GM12878 (cell line): ENCODE measurements around the gene LIPK. TPM values are rescaled to one million over a fixed set of nuclear protein-coding genes. Genes with fewer than 3 reads are reported as not detected.

Experiments used
- ATAC-seq: fragments of 200-7000 bp; cut with Tn5 transposase; 3 replicates; pipeline ENCODE4 v1.9.1; 2020; ENCODE audit warnings: mild to moderate bottlenecking, moderate library complexity
- BruUV-seq: library from RNA; stranded (reverse); fragments of 400-500 nt; replicated peaks from 2 replicates; lab custom pipeline; 2021; lab: Mats Ljungman, UMichigan
- CTCF ChIA-PET: fragments of 300-600 bp; sonication (Branson Sonifier 250); formaldehyde crosslinking; extraction: SDS; loops from one replicate; lab custom pipeline; 2021; ENCODE audit warnings: inconsistent platforms; lab: Yijun Ruan, JAX
- POLR2A ChIA-PET: fragments of 350-600 bp; formaldehyde crosslinking; extraction: SDS; loops from one replicate; lab custom pipeline; 2021; ENCODE audit warnings: inconsistent platforms; lab: Charles Lee
- RAD21 ChIA-PET: fragments of 300-600 bp; sonication (Branson Sonifier 250); formaldehyde crosslinking; loops from one replicate; lab custom pipeline; 2023; ENCODE audit warnings: antibody characterized with exemption; ENCODE audit not compliant: unreplicated experiment; lab: Charles Lee
- SMC1A ChIA-PET: fragments of 300-600 bp; sonication (Branson Sonifier 250); formaldehyde crosslinking; loops from one replicate; lab custom pipeline; 2023; ENCODE audit not compliant: unreplicated experiment, uncharacterized antibody; lab: Charles Lee
- DNase-seq: peaks from one replicate; pipeline ENCODE4 v3.0.0-alpha.2; 2011; ENCODE audit warnings: low read depth, low spot score
- FAIRE-seq: peaks from 3 replicates; lab custom pipeline; 2011; peaks lifted over from hg19 to GRCh38; lab: Jason Lieb, UNC
- H2AFZ ChIP-seq: 2 replicates; pipeline ENCODE4 v1.6.0; 2011; ENCODE audit warnings: low read depth, low read length, control low read depth; ENCODE audit not compliant: control insufficient read depth
- H3K27ac ChIP-seq: 2 replicates; pipeline ENCODE4 v1.5.1; 2011; ENCODE audit warnings: control low read depth; ENCODE audit not compliant: control insufficient read depth, insufficient read depth
- H3K27me3 ChIP-seq, 2 experiments: replicated peaks in 1 of 2; 2 replicates each; pipeline versions ENCODE4 v1.6.0 to v1.6.1; 2011; ENCODE audit warnings: low read length in 1 of 2; ENCODE audit not compliant: control insufficient read depth in 2 of 2, insufficient read depth in 2 of 2
- H3K36me3 ChIP-seq, 2 experiments: 2 replicates each; pipeline ENCODE4 v1.5.1; 2011; ENCODE audit warnings: low read length in 1 of 2; ENCODE audit not compliant: control insufficient read depth in 2 of 2, insufficient read depth in 2 of 2
- H3K4me1 ChIP-seq: 2 replicates; pipeline ENCODE4 v1.6.1; 2011; ENCODE audit warnings: mild to moderate bottlenecking, low read length, moderate library complexity, mixed read lengths; ENCODE audit not compliant: control insufficient read depth, insufficient read depth
- H3K4me2 ChIP-seq: 2 replicates; pipeline ENCODE4 v1.6.0; 2011; ENCODE audit warnings: control low read depth; ENCODE audit not compliant: control insufficient read depth, insufficient read depth
- H3K4me3 ChIP-seq: fragments of 200-600 bp; sonication (generic); 2 replicates; pipeline ENCODE4 v1.5.1; 2016
- H3K79me2 ChIP-seq: 2 replicates; pipeline ENCODE4 v1.6.0; 2011; ENCODE audit warnings: low read length; ENCODE audit not compliant: control insufficient read depth, insufficient read depth
- H3K9ac ChIP-seq: 2 replicates; pipeline ENCODE4 v1.8.0; 2011; ENCODE audit warnings: low read length, control low read depth, mixed read lengths; ENCODE audit not compliant: control insufficient read depth, insufficient read depth
- H3K9me3 ChIP-seq: replicated peaks from 3 replicates; pipeline ENCODE4 v1.5.1; 2011; ENCODE audit warnings: mild to moderate bottlenecking, low read length; ENCODE audit not compliant: control insufficient read depth, insufficient read depth
- H4K20me1 ChIP-seq: 2 replicates; pipeline ENCODE4 v1.6.0; 2011; ENCODE audit not compliant: control insufficient read depth, insufficient read depth
- ATF7 ChIP-seq: fragments of 450-650 bp; IDR thresholded peaks from 2 replicates; pipeline ENCODE4 v1.6.1; 2016; ENCODE audit warnings: low read depth, mild to moderate bottlenecking
- FOS ChIP-seq: IDR thresholded peaks from 3 replicates; pipeline ENCODE4 v1.6.1; 2011; ENCODE audit warnings: borderline replicate concordance; ENCODE audit not compliant: insufficient read length; ENCODE audit errors: extremely low read depth
- FOXM1 ChIP-seq: IDR thresholded peaks from 2 replicates; pipeline ENCODE4 v1.6.1; 2012; ENCODE audit warnings: low read depth, mild to moderate bottlenecking, inconsistent platforms, low read length, moderate library complexity
- JUNB ChIP-seq: IDR thresholded peaks from 2 replicates; pipeline ENCODE4 v1.6.1; 2016; ENCODE audit warnings: antibody characterized with exemption, mild to moderate bottlenecking
- MTA3 ChIP-seq: IDR thresholded peaks from 2 replicates; pipeline ENCODE4 v1.6.1; 2012; ENCODE audit warnings: low read length, inconsistent platforms, borderline replicate concordance
- MYB ChIP-seq: fragments of 150-350 bp; IDR thresholded peaks from 2 replicates; pipeline ENCODE4 v1.6.1; 2014; ENCODE audit warnings: mild to moderate bottlenecking, low read depth, low read length, borderline replicate concordance
- MYC ChIP-seq: IDR thresholded peaks from 2 replicates; pipeline ENCODE4 v1.6.1; 2011; ENCODE audit warnings: mild to moderate bottlenecking, low read length, moderate library complexity, inconsistent platforms; ENCODE audit not compliant: insufficient read depth, insufficient replicate concordance, insufficient read length, severe bottlenecking
- PAX8 ChIP-seq: fragments of 450-650 bp; IDR thresholded peaks from 2 replicates; pipeline ENCODE4 v1.6.1; 2017; ENCODE audit warnings: mild to moderate bottlenecking, moderate library complexity
- POLR2AphosphoS2 ChIP-seq: IDR thresholded peaks from 2 replicates; pipeline ENCODE4 v1.6.1; 2011; ENCODE audit warnings: low read depth, mild to moderate bottlenecking, low read length, improper control_type of control experiment, moderate library complexity
- SRF ChIP-seq, 2 experiments: IDR thresholded peaks; 2 replicates each; pipeline ENCODE4 v1.6.1; 2011; ENCODE audit warnings: low read depth in 2 of 2, low read length in 2 of 2, mild to moderate bottlenecking in 1 of 2, moderate library complexity in 1 of 2
- TCF12 ChIP-seq: IDR thresholded peaks from 2 replicates; pipeline ENCODE4 v1.6.1; 2011; ENCODE audit warnings: low read depth, mild to moderate bottlenecking, low read length
- ZNF24 ChIP-seq: fragments of 450-650 bp; IDR thresholded peaks from 2 replicates; pipeline ENCODE4 v1.6.1; 2017; ENCODE audit warnings: antibody characterized with exemption, mild to moderate bottlenecking
- WGBS: methylation state at CpG from one replicate; pipeline ENCODE4 v1.1.6; 2016; ENCODE audit warnings: low lambda C conversion rate; ENCODE audit not compliant: insufficient replicate concordance, insufficient coverage; ENCODE audit errors: missing lambda C conversion rate; 5-methylcytosine and 5-hydroxymethylcytosine counted together
- in situ Hi-C: fragments of 300-500 bp; cut with MboI; formaldehyde crosslinking; loops from 9 replicates; pipeline ENCODE4 v1.14.3; 2018; ENCODE audit warnings: mixed read lengths
- intact Hi-C: fragments of 100-400 bp; cut with micrococcal nuclease; formaldehyde crosslinking; loops from one replicate; pipeline ENCODE4 v1.14.2; 2022; ENCODE audit not compliant: unreplicated experiment
- polyA plus RNA-seq, 11 experiments: library from polyadenylated mRNA; depleted of rRNA in 4 of 11; unstranded in 6 of 11; stranded (reverse) in 5 of 11; fragments of >200 nt; fragmentation: Nextera tagmentation in 4 of 11; fragmentation: Illumina TruSeq in 1 of 11; extraction: Ambion mirVana in 4 of 11; extraction: Trizol in 1 of 11; gene quantifications; 1 replicate in 1 of 11; 2 replicates in 10 of 11; pipeline versions ENCODE4 v1.2.1 to v1.2.3, GENCODE V29; 2011 to 2016; ENCODE audit warnings: inconsistent platforms in 2 of 11, missing spikeins in 2 of 11, low read depth in 1 of 11
- total RNA-seq, 4 experiments: library from RNA; depleted of rRNA in 3 of 4; stranded (reverse); fragments of >200 nt in 3 of 4; fragmentation: Illumina TruSeq in 1 of 4; extraction: Trizol in 1 of 4; gene quantifications; 2 replicates each; pipeline versions ENCODE4 v1.2.1 to v1.2.3, GENCODE V29; 2013 to 2021
- TF ChIP-seq, protein P1 (sequence below): fragments of 450-650 bp; formaldehyde crosslinking; IDR thresholded peaks from 2 replicates; pipeline ENCODE4 v1.4.0; 2020; ENCODE audit warnings: mild to moderate bottlenecking, moderate library complexity
- TF ChIP-seq, protein P2 (sequence below): IDR thresholded peaks from 2 replicates; pipeline ENCODE4 v1.6.1; 2011; ENCODE audit warnings: mild to moderate bottlenecking, low read depth, low read length, moderate library complexity; ENCODE audit not compliant: insufficient replicate concordance
- TF ChIP-seq, protein P3 (sequence below): fragments of 450-650 bp; IDR thresholded peaks from 2 replicates; pipeline ENCODE4 v1.6.1; 2017; ENCODE audit warnings: mild to moderate bottlenecking

Gene LIPK
- total and polyA plus RNA-seq, 10 of the 15 experiments (the other 5 are each of a cell fraction or from before 2014, with no cell fraction given), result not detected

DNA sequence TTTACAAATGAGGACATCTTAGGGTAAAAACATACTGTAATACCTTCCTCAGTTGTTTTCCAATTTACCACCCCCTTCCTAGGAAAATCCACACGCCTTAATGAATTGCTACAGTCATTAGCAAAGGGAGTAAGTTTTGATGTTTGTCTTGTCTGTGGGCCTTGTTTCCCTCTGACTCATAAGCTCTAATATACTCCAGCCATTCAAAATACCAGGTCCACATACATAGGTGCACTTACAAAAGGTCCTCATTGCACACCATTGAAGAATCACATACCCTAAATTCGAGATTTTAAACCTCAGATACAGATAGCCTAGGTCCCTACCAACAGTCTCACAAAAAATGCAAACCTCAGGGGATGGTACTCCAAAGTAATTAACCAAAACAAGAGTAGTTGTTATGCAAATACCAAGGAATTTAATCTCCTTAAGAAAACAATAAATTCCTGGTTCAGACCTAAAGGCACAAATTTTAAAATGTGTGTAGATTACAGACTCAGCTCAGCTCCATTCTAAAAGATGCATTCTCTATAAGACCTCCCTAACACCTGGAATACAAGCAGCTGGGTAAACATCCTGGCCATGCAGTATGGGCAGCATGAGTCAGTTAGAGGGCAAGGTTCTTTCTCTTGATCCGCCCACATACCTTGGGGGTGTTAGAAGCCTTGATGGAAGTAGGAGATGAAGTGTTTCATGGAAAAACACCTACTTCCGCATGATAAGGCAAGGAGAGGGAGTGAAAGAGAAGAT is 3.0 kb upstream of the LIPK start:
- no peak overlapping the region for H3K27ac ChIP-seq
- ChIA-PET RAD21 (no interaction called here), POLR2A (no interaction called here), SMC1A (no interaction called here), CTCF (interaction anchor here (1.9 kb wide), 1 partner anchor 25 kb away, joined by 6 read pairs; no protein-coding TSS in a partner anchor)
- FAIRE-seq, result no peak
- ATAC-seq, result no peak
- 60% methylated on average over 4 of the region's 4 CpGs for WGBS
- no peak for DNase-seq
- in situ Hi-C loops, result no loop called here
- intact Hi-C loops, result no loop called here
- H3K4me2 ChIP-seq, result no peak overlapping the region
- no peak overlapping the region for H3K9ac ChIP-seq
- H2AFZ ChIP-seq, result no peak overlapping the region
- no peaks in the 10 kb centered on the region for H4K20me1 ChIP-seq
- H3K27me3 ChIP-seq, result no peaks in the 10 kb centered on the region; a peak in 1 of 4 replicates
- no TSS peak for BruUV-seq
- no peak overlapping the region for H3K4me3 ChIP-seq
- no peaks in the 10 kb centered on the region for H3K9me3 ChIP-seq
- H3K79me2 ChIP-seq, result no peaks in the 10 kb centered on the region
- H3K4me1 ChIP-seq, result no peaks in the 10 kb centered on the region
- no peaks in the 10 kb centered on the region for H3K36me3 ChIP-seq
- TF ChIP-seq PAX8 (no peak), SRF (IDR thresholded peaks at IDR 0.05; ENCODE audit: low read depth in 2 of 2, low read length in 2 of 2) (no peak), MYC (no peak), POLR2AphosphoS2 (no peak), ATF7 (no peak), MYB (no peak), JUNB (no peak), FOXM1 (no peak), TCF12 (no peak), FOS (no peak), MTA3 (no peak), ZNF24 (no peak)
- TF ChIP-seq, protein P1, sequence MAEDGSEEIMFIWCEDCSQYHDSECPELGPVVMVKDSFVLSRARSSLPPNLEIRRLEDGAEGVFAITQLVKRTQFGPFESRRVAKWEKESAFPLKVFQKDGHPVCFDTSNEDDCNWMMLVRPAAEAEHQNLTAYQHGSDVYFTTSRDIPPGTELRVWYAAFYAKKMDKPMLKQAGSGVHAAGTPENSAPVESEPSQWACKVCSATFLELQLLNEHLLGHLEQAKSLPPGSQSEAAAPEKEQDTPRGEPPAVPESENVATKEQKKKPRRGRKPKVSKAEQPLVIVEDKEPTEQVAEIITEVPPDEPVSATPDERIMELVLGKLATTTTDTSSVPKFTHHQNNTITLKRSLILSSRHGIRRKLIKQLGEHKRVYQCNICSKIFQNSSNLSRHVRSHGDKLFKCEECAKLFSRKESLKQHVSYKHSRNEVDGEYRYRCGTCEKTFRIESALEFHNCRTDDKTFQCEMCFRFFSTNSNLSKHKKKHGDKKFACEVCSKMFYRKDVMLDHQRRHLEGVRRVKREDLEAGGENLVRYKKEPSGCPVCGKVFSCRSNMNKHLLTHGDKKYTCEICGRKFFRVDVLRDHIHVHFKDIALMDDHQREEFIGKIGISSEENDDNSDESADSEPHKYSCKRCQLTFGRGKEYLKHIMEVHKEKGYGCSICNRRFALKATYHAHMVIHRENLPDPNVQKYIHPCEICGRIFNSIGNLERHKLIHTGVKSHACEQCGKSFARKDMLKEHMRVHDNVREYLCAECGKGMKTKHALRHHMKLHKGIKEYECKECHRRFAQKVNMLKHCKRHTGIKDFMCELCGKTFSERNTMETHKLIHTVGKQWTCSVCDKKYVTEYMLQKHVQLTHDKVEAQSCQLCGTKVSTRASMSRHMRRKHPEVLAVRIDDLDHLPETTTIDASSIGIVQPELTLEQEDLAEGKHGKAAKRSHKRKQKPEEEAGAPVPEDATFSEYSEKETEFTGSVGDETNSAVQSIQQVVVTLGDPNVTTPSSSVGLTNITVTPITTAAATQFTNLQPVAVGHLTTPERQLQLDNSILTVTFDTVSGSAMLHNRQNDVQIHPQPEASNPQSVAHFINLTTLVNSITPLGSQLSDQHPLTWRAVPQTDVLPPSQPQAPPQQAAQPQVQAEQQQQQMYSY (CRISPR knock-in tag), result no peak
- TF ChIP-seq, protein P2, sequence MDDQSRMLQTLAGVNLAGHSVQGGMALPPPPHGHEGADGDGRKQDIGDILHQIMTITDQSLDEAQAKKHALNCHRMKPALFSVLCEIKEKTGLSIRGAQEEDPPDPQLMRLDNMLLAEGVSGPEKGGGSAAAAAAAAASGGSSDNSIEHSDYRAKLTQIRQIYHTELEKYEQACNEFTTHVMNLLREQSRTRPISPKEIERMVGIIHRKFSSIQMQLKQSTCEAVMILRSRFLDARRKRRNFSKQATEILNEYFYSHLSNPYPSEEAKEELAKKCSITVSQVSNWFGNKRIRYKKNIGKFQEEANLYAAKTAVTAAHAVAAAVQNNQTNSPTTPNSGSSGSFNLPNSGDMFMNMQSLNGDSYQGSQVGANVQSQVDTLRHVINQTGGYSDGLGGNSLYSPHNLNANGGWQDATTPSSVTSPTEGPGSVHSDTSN, result no peak
- TF ChIP-seq, protein P3, sequence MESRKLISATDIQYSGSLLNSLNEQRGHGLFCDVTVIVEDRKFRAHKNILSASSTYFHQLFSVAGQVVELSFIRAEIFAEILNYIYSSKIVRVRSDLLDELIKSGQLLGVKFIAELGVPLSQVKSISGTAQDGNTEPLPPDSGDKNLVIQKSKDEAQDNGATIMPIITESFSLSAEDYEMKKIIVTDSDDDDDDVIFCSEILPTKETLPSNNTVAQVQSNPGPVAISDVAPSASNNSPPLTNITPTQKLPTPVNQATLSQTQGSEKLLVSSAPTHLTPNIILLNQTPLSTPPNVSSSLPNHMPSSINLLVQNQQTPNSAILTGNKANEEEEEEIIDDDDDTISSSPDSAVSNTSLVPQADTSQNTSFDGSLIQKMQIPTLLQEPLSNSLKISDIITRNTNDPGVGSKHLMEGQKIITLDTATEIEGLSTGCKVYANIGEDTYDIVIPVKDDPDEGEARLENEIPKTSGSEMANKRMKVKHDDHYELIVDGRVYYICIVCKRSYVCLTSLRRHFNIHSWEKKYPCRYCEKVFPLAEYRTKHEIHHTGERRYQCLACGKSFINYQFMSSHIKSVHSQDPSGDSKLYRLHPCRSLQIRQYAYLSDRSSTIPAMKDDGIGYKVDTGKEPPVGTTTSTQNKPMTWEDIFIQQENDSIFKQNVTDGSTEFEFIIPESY, result no peak
